ENCODE data around the gene MEF2B. TPM values are rescaled to one million over a fixed set of nuclear protein-coding genes. Genes with fewer than 3 reads are reported as not detected.

Gene MEF2B
- total and polyA plus RNA-seq, 2 donors (not counting 3 experiments of a cell fraction or from before 2014, with no cell fraction given): 0.52 to 1.2 TPM

- CTCF ChIA-PET: interaction anchor here (0.8 to 1.5 kb wide), 3 partner anchors 31 to 47 kb away, joined by 3 read pairs; partner anchors contain the start of gene SLC25A42
Observed at GRCh38 chr19:19098703-19099632, 71.1 kb downstream of the MEF2B start.

More at GRCh38 chr19:19098703-19099632, 71.1 kb downstream of the MEF2B start:
- Histone ChIP-seq H3K9me1 (replicated peaks; ENCODE audit: control insufficient read depth, extremely low read depth, insufficient read depth, low read length) (no peaks in the 10 kb centered on the region), H3K27ac (ENCODE audit: insufficient read depth, low read depth, low read length) (no peak overlapping the region), H3K9me3 (replicated peaks; ENCODE audit: control insufficient read depth, insufficient read depth, low read length) (no peaks in the 10 kb centered on the region), H3K4me3 (replicated peaks in 1 of 3; ENCODE audit: insufficient read depth in 1 of 3, low read depth in 1 of 3, low read length in 3 of 3) (no peak overlapping the region), H3K9ac (replicated peaks; ENCODE audit: extremely low read depth, insufficient read depth, low read length) (no peak overlapping the region), H3K36me3 (ENCODE audit: control insufficient read depth in 2 of 2, extremely low read depth in 1 of 2, insufficient read depth in 2 of 2, low read length in 2 of 2) (no peaks in the 10 kb centered on the region), H4K20me1 (replicated peaks; ENCODE audit: control insufficient read depth, extremely low read depth, insufficient read depth, low read length) (no peaks in the 10 kb centered on the region), H2AFZ (ENCODE audit: low read depth, low read length) (no peak overlapping the region), H3K27me3 (ENCODE audit: control insufficient read depth in 2 of 2, insufficient read depth in 2 of 2, low read length in 2 of 2) (no peaks in the 10 kb centered on the region), H3K4me1 (ENCODE audit: control insufficient read depth, extremely low read depth, insufficient read depth, low read length) (no peaks in the 10 kb centered on the region), H3K4me2 (ENCODE audit: insufficient read depth, low read length) (no peak overlapping the region), H3K79me2 (ENCODE audit: control insufficient read depth, insufficient read depth, low read length) (no peaks in the 10 kb centered on the region)
- TF ChIP-seq MAX (IDR thresholded peaks at IDR 0.05; ENCODE audit: insufficient read depth, insufficient read length) (no peak), FOS (IDR thresholded peaks at IDR 0.05; ENCODE audit: borderline replicate concordance, insufficient read depth, low read length) (no peak), CTCF (IDR thresholded peaks at IDR 0.05; ENCODE audit: extremely low read depth in 1 of 2, insufficient read depth in 1 of 2, low read depth in 1 of 2, low read length in 2 of 2) (no peak), POLR2A (IDR thresholded peaks at IDR 0.05; ENCODE audit: low read depth, low read length) (no peak)
- intact Hi-C loops (cut with micrococcal nuclease) (no loop called here), dilution Hi-C loops (cut with MboI; ENCODE audit: extremely low pct_ligation_motif_present, low sequenced_read_pairs) (no loop called here)
- BruUV-seq (replicated peaks): no TSS peak
- DNase-seq (ENCODE audit: low read depth, low spot score) (no peak), FAIRE-seq (no peak)
- POLR2A ChIA-PET: no interaction called here
